GM12874 (cell line): ENCODE data around the gene HHIPL1.

Source experiments
- CTCF ChIP-seq: IDR thresholded peaks from 2 replicates; pipeline ENCODE4 v1.5.1; 2011; ENCODE audit warnings: low read depth, mild to moderate bottlenecking, control low read depth, low read length, moderate library complexity; ENCODE audit not compliant: insufficient read depth

The HHIPL1 gene

GRCh38 chr14:99643343-99643742, 1.6 kb upstream of the HHIPL1 start:
- TF ChIP-seq CTCF: no peak

- no peak for TF ChIP-seq CTCF
These were observed 818 bp upstream of the HHIPL1 start for GRCh38 chr14:99644035-99644587.

- TF ChIP-seq CTCF: no peak
These were observed 896 bp downstream of the HHIPL1 start for GRCh38 chr14:99645545-99646505.

- TF ChIP-seq CTCF: no peak
These were observed 2.5 kb downstream of the HHIPL1 start for GRCh38 chr14:99647411-99647810.

- no peak for TF ChIP-seq CTCF
These were observed 3.3 kb downstream of the HHIPL1 start for GRCh38 chr14:99648027-99648784.

GRCh38 chr14:99649219-99649618, 4.3 kb downstream of the HHIPL1 start:
- no peak for TF ChIP-seq CTCF

GRCh38 chr14:99649643-99650042, 4.7 kb downstream of the HHIPL1 start:
- TF ChIP-seq CTCF: no peak
